Bronchial epithelial cell (primary cell): ENCODE results near the gene ATP5ME. TPM values are rescaled to one million over a fixed set of nuclear protein-coding genes. Genes with fewer than 3 reads are reported as not detected.
"Not testable (repeated sequence)": the region's sequence is repeated elsewhere in the genome, so short reads cannot be mapped to it uniquely, and the experiment has no call there.

Experiments
- DNase-seq: peaks from one replicate; pipeline ENCODE4 v3.0.0-alpha.2; 2010; ENCODE audit warnings: low read depth
- FAIRE-seq: peaks from 2 replicates; lab custom pipeline; 2011; peaks lifted over from hg19 to GRCh38; lab: Jason Lieb, UNC
- H3K27me3 ChIP-seq: 2 replicates; pipeline ENCODE4 v1.5.1; 2011; ENCODE audit warnings: low read length; ENCODE audit not compliant: control insufficient read depth, insufficient read depth
- H3K36me3 ChIP-seq: 2 replicates; pipeline ENCODE4 v1.5.1; 2011; ENCODE audit warnings: low read length; ENCODE audit not compliant: control insufficient read depth, insufficient read depth
- H3K4me3 ChIP-seq: 2 replicates; pipeline ENCODE4 v1.5.1; 2011; ENCODE audit warnings: mild to moderate bottlenecking, low read depth, low read length, control low read depth
- total RNA-seq: library from RNA; depleted of rRNA; stranded (reverse); fragments of >200 nt; gene quantifications from 2 replicates; pipeline ENCODE4 v1.2.1, GENCODE V29; 2014
- TF ChIP-seq, protein P1 (sequence below): IDR thresholded peaks from 2 replicates; pipeline ENCODE4 v1.5.1; 2011; ENCODE audit warnings: mild to moderate bottlenecking, moderate library complexity, low read length, control low read depth, inconsistent platforms; ENCODE audit not compliant: insufficient read depth, severe bottlenecking

The ATP5ME gene
- total RNA-seq, 1 donor from 2014 or later: 70.8 TPM

- FAIRE-seq (no peak), DNase-seq (no peak)
- TF ChIP-seq, protein P1, sequence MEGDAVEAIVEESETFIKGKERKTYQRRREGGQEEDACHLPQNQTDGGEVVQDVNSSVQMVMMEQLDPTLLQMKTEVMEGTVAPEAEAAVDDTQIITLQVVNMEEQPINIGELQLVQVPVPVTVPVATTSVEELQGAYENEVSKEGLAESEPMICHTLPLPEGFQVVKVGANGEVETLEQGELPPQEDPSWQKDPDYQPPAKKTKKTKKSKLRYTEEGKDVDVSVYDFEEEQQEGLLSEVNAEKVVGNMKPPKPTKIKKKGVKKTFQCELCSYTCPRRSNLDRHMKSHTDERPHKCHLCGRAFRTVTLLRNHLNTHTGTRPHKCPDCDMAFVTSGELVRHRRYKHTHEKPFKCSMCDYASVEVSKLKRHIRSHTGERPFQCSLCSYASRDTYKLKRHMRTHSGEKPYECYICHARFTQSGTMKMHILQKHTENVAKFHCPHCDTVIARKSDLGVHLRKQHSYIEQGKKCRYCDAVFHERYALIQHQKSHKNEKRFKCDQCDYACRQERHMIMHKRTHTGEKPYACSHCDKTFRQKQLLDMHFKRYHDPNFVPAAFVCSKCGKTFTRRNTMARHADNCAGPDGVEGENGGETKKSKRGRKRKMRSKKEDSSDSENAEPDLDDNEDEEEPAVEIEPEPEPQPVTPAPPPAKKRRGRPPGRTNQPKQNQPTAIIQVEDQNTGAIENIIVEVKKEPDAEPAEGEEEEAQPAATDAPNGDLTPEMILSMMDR: no peak
- Histone ChIP-seq H3K27me3 (peaks cover 6% of the 10 kb centered on the region), H3K4me3 (no peak overlapping the region), H3K36me3 (no peaks in the 10 kb centered on the region)
Observed at GRCh38 chr4:648579-649292, 25.3 kb downstream of the ATP5ME start.

GRCh38 chr4:647481-647880 lies 26.6 kb downstream of the ATP5ME start:
- Histone ChIP-seq H3K27me3 (peaks cover 6% of the 10 kb centered on the region), H3K36me3 (no peaks in the 10 kb centered on the region), H3K4me3 (no peak overlapping the region)
- FAIRE-seq (no peak), DNase-seq (no peak)
- TF ChIP-seq, protein P1: no peak

- TF ChIP-seq, protein P1: no peak
- no peak overlapping the region for H3K4me3 ChIP-seq
- no peak for FAIRE-seq
Observed at GRCh38 chr4:646460-646859, 27.6 kb downstream of the ATP5ME start.

GRCh38 chr4:642366-642765 lies 31.7 kb downstream of the ATP5ME start:
- not testable (repeated sequence) for FAIRE-seq, DNase-seq, H3K27me3 ChIP-seq, H3K36me3 ChIP-seq, H3K4me3 ChIP-seq

More at GRCh38 chr4:646460-646859, 27.6 kb downstream of the ATP5ME start:
- H3K27me3 ChIP-seq: peaks cover 4% of the 10 kb centered on the region
- DNase-seq: no peak
- H3K36me3 ChIP-seq: no peaks in the 10 kb centered on the region

DNA sequence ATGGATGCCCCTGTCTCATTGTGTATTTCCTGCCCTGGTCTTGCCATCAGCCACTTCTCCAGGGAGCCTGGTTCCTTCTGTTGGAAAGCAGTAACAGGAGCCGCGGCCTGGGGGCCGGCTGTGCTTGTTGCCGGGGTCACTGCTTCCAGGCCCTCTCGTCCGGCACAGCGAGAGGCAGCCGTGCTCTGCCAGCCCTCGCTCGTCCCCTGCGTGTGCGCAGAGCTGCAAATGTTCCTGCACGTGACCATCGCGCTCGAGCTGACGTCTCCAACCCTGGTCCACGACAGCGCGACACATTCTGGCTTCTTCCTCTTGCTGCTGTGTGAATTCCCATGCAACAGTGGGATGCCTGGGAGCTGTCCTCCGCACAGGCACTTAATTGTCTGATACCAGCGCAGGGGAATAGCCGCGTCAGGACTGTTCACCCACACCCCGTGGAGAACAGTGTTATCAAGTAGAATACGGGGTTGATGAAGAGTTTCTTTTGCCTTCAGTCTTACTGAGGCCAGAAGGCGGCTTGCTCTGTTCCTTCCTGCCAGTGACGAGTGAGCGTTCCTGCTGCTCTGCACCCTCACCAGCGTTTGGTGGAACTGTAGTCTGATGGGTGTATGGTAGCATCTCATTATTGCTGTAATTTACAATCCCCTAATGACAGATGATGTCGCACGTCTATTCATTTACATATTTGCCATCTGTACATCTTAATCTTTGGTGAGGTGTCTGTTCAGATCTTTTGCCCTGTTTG lies 36.4 kb downstream of the ATP5ME start:
- TF ChIP-seq, protein P1: no peak
- FAIRE-seq: no peak

GRCh38 chr4:636628-637159 lies 37.4 kb downstream of the ATP5ME start:
- TF ChIP-seq, protein P1: no peak
- H3K36me3 ChIP-seq: no peaks in the 10 kb centered on the region
- no peak for DNase-seq
- no peaks in the 10 kb centered on the region for H3K27me3 ChIP-seq
- no peak for FAIRE-seq
- H3K4me3 ChIP-seq: no peak overlapping the region

More for the DNA sequence above, 36.4 kb downstream of the ATP5ME start:
- Histone ChIP-seq H3K27me3 (no peaks in the 10 kb centered on the region), H3K36me3 (no peaks in the 10 kb centered on the region), H3K4me3 (no peak overlapping the region)
- no peak for DNase-seq
